ENCODE data around the gene TRABD2B. TPM values are rescaled to one million over a fixed set of nuclear protein-coding genes. Genes with fewer than 3 reads are reported as not detected.

Gene TRABD2B
- total RNA-seq, 1 experiment from 2014 or later: 0.05 TPM

DNA sequence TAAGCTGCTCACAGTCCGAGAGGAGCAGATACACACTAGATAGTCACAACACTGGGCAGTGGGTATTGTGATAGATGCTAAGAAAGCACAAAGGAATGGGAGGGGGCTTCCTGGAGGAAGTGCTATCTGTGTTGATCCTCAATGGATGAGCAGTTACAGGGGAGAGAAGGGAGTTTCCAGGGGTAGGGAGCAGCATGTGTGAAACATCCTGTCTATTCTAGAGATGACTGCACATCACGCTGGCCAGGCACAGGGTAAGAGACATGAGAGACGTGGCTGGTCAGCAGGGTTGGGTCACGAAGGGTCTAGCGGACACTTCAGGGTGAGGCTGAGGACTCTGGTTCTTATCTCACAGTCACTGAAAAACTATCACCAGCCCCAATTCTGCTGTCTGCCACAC lies 235.2 kb downstream of the TRABD2B start:
- POLR2A ChIA-PET: no interaction called here
- no peak overlapping the region for H3K4me2 ChIP-seq (ENCODE audit: low read length)
- no peaks in the 10 kb centered on the region for H4K20me1 ChIP-seq (ENCODE audit: insufficient read depth)
- CTCF ChIA-PET: no interaction called here
- no peaks in the 10 kb centered on the region for H3K9me3 ChIP-seq (ENCODE audit: control insufficient read depth in 1 of 2, insufficient read depth in 1 of 2, low read depth in 1 of 2, low read length in 2 of 2)
- 0 out of 2 replicates have a peak, but pooled peaks cover 3% of the 10 kb centered on the region for H3K27me3 ChIP-seq (ENCODE audit: insufficient read depth, low read length)
- RAD21 ChIA-PET (ENCODE audit: low non-redundant PET in 1 of 2, low total read pairs in 2 of 2, uncharacterized antibody in 2 of 2, unreplicated experiment in 2 of 2): no interaction called here
- DNase-seq (ENCODE audit: low read depth, low spot score): no peak
- H3K79me2 ChIP-seq (ENCODE audit: insufficient read depth, low read length): no peaks in the 10 kb centered on the region
- H3K36me3 ChIP-seq (ENCODE audit: control insufficient read depth in 1 of 2, insufficient read depth in 2 of 2, low read length in 2 of 2): no peaks in the 10 kb centered on the region
- no peaks in the 10 kb centered on the region for H3K9me2 ChIP-seq (ENCODE audit: insufficient read depth)
- H3K27ac ChIP-seq (ENCODE audit: low read depth, low read length): no peak overlapping the region
- BruUV-seq (replicated peaks): no TSS peak
- no peak overlapping the region for H2AFZ ChIP-seq (ENCODE audit: low read depth, low read length, poor library complexity, severe bottlenecking)
- H3K4me3 ChIP-seq (replicated peaks in 1 of 2; ENCODE audit: low read depth in 1 of 2, low read length in 2 of 2): no peak overlapping the region
- H3K9ac ChIP-seq (ENCODE audit: low read length): no peak overlapping the region
- H3K4me1 ChIP-seq (ENCODE audit: control insufficient read depth in 1 of 2, insufficient read depth in 2 of 2, low read length in 2 of 2): no peaks in the 10 kb centered on the region
- no peak for ATAC-seq
- intact Hi-C loops (cut with micrococcal nuclease): no loop called here
- TF ChIP-seq JUND (IDR thresholded peaks at IDR 0.05): no peak
- no peak for TF ChIP-seq YY1 (IDR thresholded peaks at IDR 0.05; ENCODE audit: extremely low read depth, insufficient replicate concordance, low read depth, low read length)
- TF ChIP-seq POLR2A (IDR thresholded peaks at IDR 0.05; ENCODE audit: borderline replicate concordance, extremely low read depth, insufficient read depth, insufficient read length): no peak
- no peak for TF ChIP-seq SP1 (IDR thresholded peaks at IDR 0.05; ENCODE audit: low read depth)
- TF ChIP-seq CEBPB (IDR thresholded peaks at IDR 0.05; ENCODE audit: low read depth): no peak
- TF ChIP-seq, protein P1, sequence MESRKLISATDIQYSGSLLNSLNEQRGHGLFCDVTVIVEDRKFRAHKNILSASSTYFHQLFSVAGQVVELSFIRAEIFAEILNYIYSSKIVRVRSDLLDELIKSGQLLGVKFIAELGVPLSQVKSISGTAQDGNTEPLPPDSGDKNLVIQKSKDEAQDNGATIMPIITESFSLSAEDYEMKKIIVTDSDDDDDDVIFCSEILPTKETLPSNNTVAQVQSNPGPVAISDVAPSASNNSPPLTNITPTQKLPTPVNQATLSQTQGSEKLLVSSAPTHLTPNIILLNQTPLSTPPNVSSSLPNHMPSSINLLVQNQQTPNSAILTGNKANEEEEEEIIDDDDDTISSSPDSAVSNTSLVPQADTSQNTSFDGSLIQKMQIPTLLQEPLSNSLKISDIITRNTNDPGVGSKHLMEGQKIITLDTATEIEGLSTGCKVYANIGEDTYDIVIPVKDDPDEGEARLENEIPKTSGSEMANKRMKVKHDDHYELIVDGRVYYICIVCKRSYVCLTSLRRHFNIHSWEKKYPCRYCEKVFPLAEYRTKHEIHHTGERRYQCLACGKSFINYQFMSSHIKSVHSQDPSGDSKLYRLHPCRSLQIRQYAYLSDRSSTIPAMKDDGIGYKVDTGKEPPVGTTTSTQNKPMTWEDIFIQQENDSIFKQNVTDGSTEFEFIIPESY (IDR thresholded peaks at IDR 0.05; ENCODE audit: extremely low read depth, insufficient replicate concordance, low read length): no peak
- TF ChIP-seq, protein P2, sequence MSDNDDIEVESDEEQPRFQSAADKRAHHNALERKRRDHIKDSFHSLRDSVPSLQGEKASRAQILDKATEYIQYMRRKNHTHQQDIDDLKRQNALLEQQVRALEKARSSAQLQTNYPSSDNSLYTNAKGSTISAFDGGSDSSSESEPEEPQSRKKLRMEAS (IDR thresholded peaks at IDR 0.05): no peak
- TF ChIP-seq FOSL1 (IDR thresholded peaks at IDR 0.05; ENCODE audit: low read depth): no peak
- TF ChIP-seq, protein P3, sequence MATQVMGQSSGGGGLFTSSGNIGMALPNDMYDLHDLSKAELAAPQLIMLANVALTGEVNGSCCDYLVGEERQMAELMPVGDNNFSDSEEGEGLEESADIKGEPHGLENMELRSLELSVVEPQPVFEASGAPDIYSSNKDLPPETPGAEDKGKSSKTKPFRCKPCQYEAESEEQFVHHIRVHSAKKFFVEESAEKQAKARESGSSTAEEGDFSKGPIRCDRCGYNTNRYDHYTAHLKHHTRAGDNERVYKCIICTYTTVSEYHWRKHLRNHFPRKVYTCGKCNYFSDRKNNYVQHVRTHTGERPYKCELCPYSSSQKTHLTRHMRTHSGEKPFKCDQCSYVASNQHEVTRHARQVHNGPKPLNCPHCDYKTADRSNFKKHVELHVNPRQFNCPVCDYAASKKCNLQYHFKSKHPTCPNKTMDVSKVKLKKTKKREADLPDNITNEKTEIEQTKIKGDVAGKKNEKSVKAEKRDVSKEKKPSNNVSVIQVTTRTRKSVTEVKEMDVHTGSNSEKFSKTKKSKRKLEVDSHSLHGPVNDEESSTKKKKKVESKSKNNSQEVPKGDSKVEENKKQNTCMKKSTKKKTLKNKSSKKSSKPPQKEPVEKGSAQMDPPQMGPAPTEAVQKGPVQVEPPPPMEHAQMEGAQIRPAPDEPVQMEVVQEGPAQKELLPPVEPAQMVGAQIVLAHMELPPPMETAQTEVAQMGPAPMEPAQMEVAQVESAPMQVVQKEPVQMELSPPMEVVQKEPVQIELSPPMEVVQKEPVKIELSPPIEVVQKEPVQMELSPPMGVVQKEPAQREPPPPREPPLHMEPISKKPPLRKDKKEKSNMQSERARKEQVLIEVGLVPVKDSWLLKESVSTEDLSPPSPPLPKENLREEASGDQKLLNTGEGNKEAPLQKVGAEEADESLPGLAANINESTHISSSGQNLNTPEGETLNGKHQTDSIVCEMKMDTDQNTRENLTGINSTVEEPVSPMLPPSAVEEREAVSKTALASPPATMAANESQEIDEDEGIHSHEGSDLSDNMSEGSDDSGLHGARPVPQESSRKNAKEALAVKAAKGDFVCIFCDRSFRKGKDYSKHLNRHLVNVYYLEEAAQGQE (IDR thresholded peaks at IDR 0.05; ENCODE audit: low read depth): no peak
- no peak for TF ChIP-seq SRF (IDR thresholded peaks at IDR 0.05; ENCODE audit: low read depth)
- no peak for TF ChIP-seq EZH2 (IDR thresholded peaks at IDR 0.05)
- no peak for TF ChIP-seq ELF1 (IDR thresholded peaks at IDR 0.05; ENCODE audit: borderline replicate concordance, low read depth)
- TF ChIP-seq ZNF274 (IDR thresholded peaks at IDR 0.05; ENCODE audit: low read depth, low read length): no peak
- no peak for TF ChIP-seq ZFX (IDR thresholded peaks at IDR 0.05)

All from HCT116 (cell line).